HepG2 (cell line): ENCODE results near the gene SERPINB6. TPM values are rescaled to one million over a fixed set of nuclear protein-coding genes. Genes with fewer than 3 reads are reported as not detected.

Experiments used
- CBX2 ChIP-seq, 2 experiments: fragments of 200-600 bp in 1 of 2; sonication (generic); formaldehyde crosslinking in 1 of 2; IDR thresholded peaks; 2 replicates each; pipeline versions ENCODE4 v1.7.0 to v1.8.1; 2018 to 2022; ENCODE audit warnings: low read depth in 2 of 2, low read length in 1 of 2, mild to moderate bottlenecking in 1 of 2, missing genetic modification reagents in 1 of 2
- CHD4 ChIP-seq: fragments of 200-600 bp; sonication (generic); IDR thresholded peaks from 2 replicates; pipeline ENCODE4 v1.7.0; 2017; ENCODE audit warnings: mild to moderate bottlenecking, low read length, borderline replicate concordance
- DMAP1 ChIP-seq: IDR thresholded peaks from 2 replicates; pipeline ENCODE4 v1.6.1; 2016
- EP300 ChIP-seq, 3 experiments: sonication (generic) in 1 of 3; formaldehyde crosslinking in 1 of 3; IDR thresholded peaks; 2 replicates each; pipeline versions ENCODE4 v1.5.1 to v1.6.1; 2011 to 2020; ENCODE audit warnings: low read depth in 2 of 3, low read length in 2 of 3, borderline replicate concordance in 1 of 3, improper control_type of control experiment in 1 of 3, mild to moderate bottlenecking in 1 of 3, missing genetic modification reagents in 1 of 3, moderate library complexity in 1 of 3
- FOXK2 ChIP-seq: fragments of 450-650 bp; IDR thresholded peaks from 2 replicates; pipeline ENCODE4 v1.6.1; 2016
- HDAC2 ChIP-seq: sonication (generic); formaldehyde crosslinking; IDR thresholded peaks from 2 replicates; pipeline ENCODE4 v1.4.0; 2020; ENCODE audit warnings: missing genetic modification reagents
- HMG20B ChIP-seq: conservative IDR thresholded peaks from 2 replicates; pipeline ENCODE4 v1.6.1; 2016; ENCODE audit warnings: missing genetic modification reagents, missing compliant biosample characterization
- KDM5B ChIP-seq: sonication (generic); formaldehyde crosslinking; IDR thresholded peaks from 2 replicates; pipeline ENCODE4 v1.4.0; 2020; ENCODE audit warnings: missing genetic modification reagents, mild to moderate bottlenecking, borderline replicate concordance
- KLF11 ChIP-seq: IDR thresholded peaks from 2 replicates; pipeline ENCODE4 v1.6.1; 2016; ENCODE audit warnings: missing compliant biosample characterization
- PAWR ChIP-seq: sonication (generic); formaldehyde crosslinking; IDR thresholded peaks from 2 replicates; pipeline ENCODE4 v1.4.0; 2020; ENCODE audit warnings: missing genetic modification reagents, mild to moderate bottlenecking, borderline replicate concordance
- RBFOX2 ChIP-seq: fragments of 200-400 bp; formaldehyde crosslinking; IDR thresholded peaks from 2 replicates; pipeline ENCODE4 v1.6.1; 2017; ENCODE audit warnings: low read depth, mild to moderate bottlenecking, low read length
- SKI ChIP-seq: fragments of 450-650 bp; IDR thresholded peaks from one replicate; pipeline ENCODE4 v1.6.1; 2018; ENCODE audit warnings: mild to moderate bottlenecking; ENCODE audit not compliant: partially characterized antibody
- SMC3 ChIP-seq: IDR thresholded peaks from 2 replicates; pipeline ENCODE4 v1.6.1; 2011; ENCODE audit warnings: low read length, improper control_type of control experiment
- SOX6 ChIP-seq, 2 experiments: fragments of 450-650 bp in 1 of 2; sonication (generic) in 1 of 2; formaldehyde crosslinking in 1 of 2; IDR thresholded peaks; 2 replicates each; pipeline versions ENCODE4 v1.4.0 to v1.6.1; 2017 to 2020; ENCODE audit warnings: antibody characterized with exemption in 1 of 2, mild to moderate bottlenecking in 1 of 2, missing genetic modification reagents in 1 of 2
- SPEN ChIP-seq: sonication (generic); formaldehyde crosslinking; IDR thresholded peaks from 2 replicates; pipeline ENCODE4 v1.5.1; 2020; ENCODE audit warnings: low read depth, mild to moderate bottlenecking, missing genetic modification reagents
- TFAP4 ChIP-seq: sonication (generic); IDR thresholded peaks from 2 replicates; pipeline ENCODE4 v1.6.1; 2016; ENCODE audit warnings: low read depth, borderline replicate concordance
- THAP11 ChIP-seq: IDR thresholded peaks from 2 replicates; pipeline ENCODE4 v1.6.1; 2016; ENCODE audit warnings: missing biosample characterization, missing genetic modification reagents
- THRA ChIP-seq: sonication (generic); formaldehyde crosslinking; IDR thresholded peaks from 2 replicates; pipeline ENCODE4 v1.4.0; 2020; ENCODE audit warnings: missing genetic modification reagents, borderline replicate concordance
- XRCC5 ChIP-seq: fragments of 200-400 bp; formaldehyde crosslinking; optimal IDR thresholded peaks from 2 replicates; pipeline ENCODE3; 2017; ENCODE audit warnings: mild to moderate bottlenecking, low read length
- ZGPAT ChIP-seq: IDR thresholded peaks from 2 replicates; pipeline ENCODE4 v1.6.1; 2016; ENCODE audit warnings: mild to moderate bottlenecking
- ZMYM4 ChIP-seq: sonication (generic); formaldehyde crosslinking; IDR thresholded peaks from 2 replicates; pipeline ENCODE4 v1.8.1; 2023; ENCODE audit warnings: mild to moderate bottlenecking, missing genetic modification reagents
- ZNF256 ChIP-seq: sonication (generic); formaldehyde crosslinking; conservative IDR thresholded peaks from 2 replicates; pipeline ENCODE4 v1.4.0; 2020; ENCODE audit warnings: missing genetic modification reagents
- ZNF512 ChIP-seq: sonication (generic); formaldehyde crosslinking; IDR thresholded peaks from 2 replicates; pipeline ENCODE4 v1.4.0; 2020; ENCODE audit warnings: mild to moderate bottlenecking, missing genetic modification reagents
- ZNF670 ChIP-seq: sonication (generic); formaldehyde crosslinking; IDR thresholded peaks from 2 replicates; pipeline ENCODE4 v1.8.0; 2022; ENCODE audit warnings: mild to moderate bottlenecking, missing genetic modification reagents, borderline replicate concordance
- polyA plus RNA-seq, 8 experiments: library from polyadenylated mRNA; depleted of rRNA in 3 of 8; stranded (reverse) in 7 of 8; unstranded in 1 of 8; fragments of >200 nt; fragmentation: Illumina TruSeq in 4 of 8; extraction: Trizol in 4 of 8; gene quantifications; 2 replicates each; pipeline versions ENCODE4 v1.2.1 to v1.2.3, GENCODE V29; 2011 to 2016; ENCODE audit warnings: low read depth in 4 of 8, missing spikeins in 1 of 8, mixed read lengths in 1 of 8; ENCODE audit not compliant: insufficient read depth in 1 of 8
- total RNA-seq, 5 experiments: library from RNA; depleted of rRNA; stranded (reverse); fragments of >200 nt; fragmentation: Illumina TruSeq; extraction: Trizol; gene quantifications; 2 replicates each; pipeline ENCODE4 v1.2.3, GENCODE V29; 2016; ENCODE audit warnings: low read depth in 1 of 5

The SERPINB6 gene
- total and polyA plus RNA-seq, 2 of the 13 experiments (the other 11 are each of a cell fraction or from before 2014, with no cell fraction given): 38.2 to 61.3 TPM

- TF ChIP-seq SOX6 (IDR thresholded peaks at IDR 0.05) (no peak), SOX6 (CRISPR knock-in tag; IDR thresholded peaks at IDR 0.05) (peak; percentile 43; the same call in 1 of the 2 replicates), THAP11 (CRISPR knock-in tag) (peak; percentile 57; the same call in 1 of the 2 replicates), FOXK2 (peak; percentile 94), SMC3 (peak; percentile 67; the same call in 1 of the 2 replicates), EP300 (IDR thresholded peaks at IDR 0.05; ENCODE audit: low read depth in 2 of 2, low read length in 2 of 2) (peak; percentile 39 to 42; a peak in 1 of 4 replicates), EP300 (CRISPR knock-in tag; IDR thresholded peaks at IDR 0.05; ENCODE audit: borderline replicate concordance) (no peak), ZNF256 (0 out of 2 replicates have a peak, but pooled peaks have one; percentile 14), TFAP4 (peak; percentile 91), KDM5B (CRISPR knock-in tag) (no peak), DMAP1 (CRISPR knock-in tag) (peak; percentile 45; the same call in 1 of the 2 replicates), CBX2 (IDR thresholded peaks at IDR 0.05; ENCODE audit: low read depth, low read length) (no peak), CBX2 (CRISPR knock-in tag; IDR thresholded peaks at IDR 0.05; ENCODE audit: low read depth) (no peak), ZMYM4 (CRISPR knock-in tag) (peak; percentile 53; the same call in 1 of the 2 replicates), SKI (peak; percentile 31), ZNF512 (no peak), THRA (peak; percentile 53; the same call in 1 of the 2 replicates), HDAC2 (CRISPR knock-in tag) (peak; percentile 28; the same call in 1 of the 2 replicates), RBFOX2 (0 out of 2 replicates have a peak, but pooled peaks have one; percentile 31), XRCC5 (peak; percentile 47), ZGPAT (CRISPR knock-in tag) (peak; percentile 39; the same call in 1 of the 2 replicates), CHD4 (no peak), SPEN (CRISPR knock-in tag) (no peak), ZNF670 (no peak), KLF11 (CRISPR knock-in tag) (no peak), PAWR (CRISPR knock-in tag) (no peak), HMG20B (0 out of 2 replicates have a peak, but pooled peaks have one; percentile 25)
These were observed 30.5 kb upstream of the SERPINB6 start (continued) for GRCh38 chr6:3001773-3002293.
